Neuronal stem cell (in vitro differentiated cells): ENCODE measurements around the gene SIAH2.

Experiments used
- DNase-seq: peaks from one replicate; pipeline ENCODE4 v3.0.0-alpha.2; 2013; ENCODE audit warnings: low spot score
- H2AFZ ChIP-seq: one replicate; pipeline ENCODE4 v1.6.1; 2013; ENCODE audit warnings: mild to moderate bottlenecking, low read length, inconsistent platforms
- H2AK5ac ChIP-seq: 2 replicates; pipeline ENCODE4 v1.6.1; 2013; ENCODE audit warnings: low read depth, mild to moderate bottlenecking, inconsistent platforms, low read length, moderate library complexity, mixed read lengths
- H2BK120ac ChIP-seq: 2 replicates; pipeline ENCODE4 v1.6.1; 2013; ENCODE audit warnings: low read depth, mild to moderate bottlenecking, inconsistent platforms, low read length, moderate library complexity, mixed read lengths
- H2BK12ac ChIP-seq: one replicate; pipeline ENCODE4 v1.6.1; 2013; ENCODE audit warnings: low read length, inconsistent platforms
- H2BK15ac ChIP-seq: 2 replicates; pipeline ENCODE4 v1.6.1; 2013; ENCODE audit warnings: mild to moderate bottlenecking, low read length, inconsistent platforms, mixed read lengths
- H2BK5ac ChIP-seq: one replicate; pipeline ENCODE4 v1.6.1; 2013; ENCODE audit warnings: inconsistent platforms, mild to moderate bottlenecking, low read length, moderate library complexity
- H3K14ac ChIP-seq: one replicate; pipeline ENCODE4 v1.6.1; 2013; ENCODE audit warnings: low read length, inconsistent platforms
- H3K18ac ChIP-seq: 2 replicates; pipeline ENCODE4 v1.6.1; 2013; ENCODE audit warnings: low read length, inconsistent platforms
- H3K23ac ChIP-seq: 2 replicates; pipeline ENCODE4 v1.6.1; 2013; ENCODE audit warnings: low read depth, mild to moderate bottlenecking, mixed read lengths, low read length, inconsistent platforms; ENCODE audit not compliant: poor library complexity
- H3K27ac ChIP-seq: replicated peaks from 3 replicates; pipeline ENCODE4 v1.5.1; 2013; ENCODE audit warnings: low read length, inconsistent platforms
- H3K27me3 ChIP-seq, 3 experiments: 2 replicates each; pipeline ENCODE4 v1.6.1; 2013; ENCODE audit warnings: low read length in 3 of 3, mild to moderate bottlenecking in 2 of 3, inconsistent platforms in 1 of 3, low read depth in 1 of 3, mixed read lengths in 1 of 3, moderate library complexity in 1 of 3; ENCODE audit not compliant: control insufficient read depth in 3 of 3, insufficient read depth in 3 of 3
- H3K36me3 ChIP-seq, 2 donors: replicated peaks in 1 of 2; 2 replicates each; pipeline ENCODE4 v1.6.1; 2013; ENCODE audit warnings: low read length in 2 of 2; ENCODE audit not compliant: control insufficient read depth in 2 of 2, insufficient read depth in 2 of 2
- H3K4ac ChIP-seq: 2 replicates; pipeline ENCODE4 v1.6.1; 2013; ENCODE audit warnings: inconsistent platforms, mild to moderate bottlenecking, low read length, moderate library complexity
- H3K4me1 ChIP-seq, 2 donors: 1 replicate in 1 of 2; 2 replicates in 1 of 2; pipeline ENCODE4 v1.6.1; 2013; ENCODE audit warnings: low read length in 2 of 2, low read depth in 1 of 2; ENCODE audit not compliant: control insufficient read depth in 2 of 2, insufficient read depth in 1 of 2
- H3K4me2 ChIP-seq: one replicate; pipeline ENCODE4 v1.6.1; 2013; ENCODE audit warnings: mild to moderate bottlenecking, low read length, inconsistent platforms; ENCODE audit not compliant: insufficient read depth, poor library complexity, severe bottlenecking
- H3K4me3 ChIP-seq, 2 donors: 2 replicates each; pipeline ENCODE4 v1.5.1; 2013; ENCODE audit warnings: low read length in 2 of 2, mild to moderate bottlenecking in 2 of 2, inconsistent platforms in 1 of 2, moderate library complexity in 1 of 2
- H3K79me1 ChIP-seq: one replicate; pipeline ENCODE4 v1.6.1; 2013; ENCODE audit warnings: low read depth, mild to moderate bottlenecking, inconsistent platforms, low read length, moderate library complexity
- H3K9ac ChIP-seq: one replicate; pipeline ENCODE4 v1.6.1; 2013; ENCODE audit warnings: mild to moderate bottlenecking, low read depth, low read length, inconsistent platforms; ENCODE audit not compliant: poor library complexity
- H3K9me3 ChIP-seq, 2 donors: replicated peaks in 1 of 2; 2 replicates each; pipeline versions ENCODE3 to v1.6.1; 2013; ENCODE audit warnings: low read length in 2 of 2, mild to moderate bottlenecking in 2 of 2, inconsistent platforms in 1 of 2, low read depth in 1 of 2, mixed read lengths in 1 of 2, moderate library complexity in 1 of 2; ENCODE audit not compliant: control insufficient read depth in 2 of 2, insufficient read depth in 1 of 2
- H4K8ac ChIP-seq: one replicate; pipeline ENCODE4 v1.6.1; 2013; ENCODE audit warnings: low read depth, mild to moderate bottlenecking, inconsistent platforms, low read length, moderate library complexity
- H4K91ac ChIP-seq: one replicate; pipeline ENCODE4 v1.6.1; 2013; ENCODE audit warnings: low read length, low read depth, mild to moderate bottlenecking, inconsistent platforms; ENCODE audit not compliant: poor library complexity
- WGBS, 2 donors: extraction: QIAGEN DNeasy Blood & Tissue Kit; methylation state at CpG; one replicate each; pipeline ENCODE4 v1.1.7; 2013; ENCODE audit warnings: missing lambda C conversion rate in 2 of 2, mixed read lengths in 1 of 2; ENCODE audit not compliant: insufficient read length in 2 of 2, insufficient replicate concordance in 1 of 2; ENCODE audit errors: extremely low coverage in 2 of 2; 5-methylcytosine and 5-hydroxymethylcytosine counted together

Gene SIAH2

GRCh38 chr3:150727653-150728502 lies 35.1 kb downstream of the SIAH2 start:
- no peak overlapping the region for H3K18ac ChIP-seq
- no peaks in the 10 kb centered on the region for H3K27me3 ChIP-seq
- no peaks in the 10 kb centered on the region for H3K9me3 ChIP-seq
- no peak overlapping the region for H2BK5ac ChIP-seq
- no peak overlapping the region for H2BK15ac ChIP-seq
- no peak overlapping the region for H3K27ac ChIP-seq
- no peak overlapping the region for H2AFZ ChIP-seq
- H2BK12ac ChIP-seq: no peak overlapping the region
- no peak overlapping the region for H2BK120ac ChIP-seq
- no peak overlapping the region for H3K4ac ChIP-seq
- no peak overlapping the region for H3K14ac ChIP-seq
- no peak overlapping the region for H3K23ac ChIP-seq
- WGBS, 2 donors: no CpG with 5 or more reads among the region's 19 CpGs
- H4K8ac ChIP-seq: no peak overlapping the region
- H2AK5ac ChIP-seq: no peak overlapping the region
- no peak overlapping the region for H3K4me2 ChIP-seq
- no peak overlapping the region for H4K91ac ChIP-seq
- no peak for DNase-seq
- H3K4me3 ChIP-seq: no peak overlapping the region
- H3K79me1 ChIP-seq: no peaks in the 10 kb centered on the region
- no peaks in the 10 kb centered on the region for H3K4me1 ChIP-seq
- no peak overlapping the region for H3K9ac ChIP-seq
- H3K36me3 ChIP-seq: no peaks in the 10 kb centered on the region

GRCh38 chr3:150725548-150725947 lies 37.4 kb downstream of the SIAH2 start:
- no peak overlapping the region for H2BK15ac ChIP-seq
- H3K23ac ChIP-seq: no peak overlapping the region
- no peak overlapping the region for H4K8ac ChIP-seq
- no peaks in the 10 kb centered on the region for H3K9me3 ChIP-seq
- H3K14ac ChIP-seq: no peak overlapping the region
- peak overlapping the region; percentile 41 for H3K18ac ChIP-seq
- no peaks in the 10 kb centered on the region for H3K4me1 ChIP-seq
- H2BK120ac ChIP-seq: no peak overlapping the region
- no peak overlapping the region for H3K9ac ChIP-seq
- no peak overlapping the region for H2BK12ac ChIP-seq
- H3K27me3 ChIP-seq: no peaks in the 10 kb centered on the region
- H3K27ac ChIP-seq: no peak overlapping the region
- H4K91ac ChIP-seq: no peak overlapping the region
- no peak overlapping the region for H2BK5ac ChIP-seq
- no peak overlapping the region for H2AFZ ChIP-seq
- no peaks in the 10 kb centered on the region for H3K36me3 ChIP-seq
- no peaks in the 10 kb centered on the region for H3K79me1 ChIP-seq
- no peak overlapping the region for H3K4me3 ChIP-seq
- no peak overlapping the region for H3K4ac ChIP-seq
- DNase-seq: no peak
- H2AK5ac ChIP-seq: no peak overlapping the region
- WGBS, 2 donors: no CpG with 5 or more reads among the region's 7 CpGs
- no peak overlapping the region for H3K4me2 ChIP-seq

- Histone ChIP-seq H3K27ac (no peak overlapping the region), H2BK120ac (no peak overlapping the region), H3K4ac (no peak overlapping the region), H2BK12ac (no peak overlapping the region), H3K18ac (no peak overlapping the region), H4K91ac (no peak overlapping the region), H3K4me2 (no peak overlapping the region), H2AFZ (no peak overlapping the region), H3K4me1 (no peaks in the 10 kb centered on the region), H3K36me3 (no peaks in the 10 kb centered on the region), H2BK5ac (no peak overlapping the region), H3K9ac (no peak overlapping the region), H3K4me3 (no peak overlapping the region), H3K9me3 (no peaks in the 10 kb centered on the region), H3K14ac (no peak overlapping the region), H2BK15ac (no peak overlapping the region), H2AK5ac (no peak overlapping the region), H3K23ac (no peak overlapping the region), H3K27me3 (no peaks in the 10 kb centered on the region), H4K8ac (no peak overlapping the region), H3K79me1 (no peaks in the 10 kb centered on the region)
- no CpG with 5 or more reads among the region's 6 CpGs for WGBS, 2 donors
- DNase-seq: no peak
These were observed 39.0 kb downstream of the SIAH2 start for GRCh38 chr3:150723946-150724345.

GRCh38 chr3:150722267-150722666 lies 40.7 kb downstream of the SIAH2 start:
- Histone ChIP-seq H3K4ac (no peak overlapping the region), H2BK120ac (no peak overlapping the region), H4K8ac (no peak overlapping the region), H3K4me1 (no peaks in the 10 kb centered on the region), H3K4me3 (no peak overlapping the region), H2AK5ac (no peak overlapping the region), H2AFZ (no peak overlapping the region), H3K14ac (no peak overlapping the region), H3K36me3 (no peaks in the 10 kb centered on the region), H3K27ac (no peak overlapping the region), H3K4me2 (no peak overlapping the region), H3K9me3 (no peaks in the 10 kb centered on the region), H3K9ac (no peak overlapping the region), H3K27me3 (no peaks in the 10 kb centered on the region), H3K79me1 (no peaks in the 10 kb centered on the region), H3K18ac (no peak overlapping the region), H2BK12ac (no peak overlapping the region), H2BK5ac (no peak overlapping the region), H4K91ac (no peak overlapping the region), H3K23ac (no peak overlapping the region), H2BK15ac (no peak overlapping the region)
- no peak for DNase-seq
- WGBS, 2 donors: no CpG with 5 or more reads among the region's 3 CpGs
